HG03196 (cell line): ENCODE results near the gene MMP14.
"Not testable (repeated sequence)": the region's sequence is repeated elsewhere in the genome, so short reads cannot be mapped to it uniquely, and the experiment has no call there.

Experiments
- ATAC-seq: cut with Tn5 transposase; IDR thresholded peaks from one replicate; pipeline ENCODE4 v1.9.1; 2021; ENCODE audit not compliant: unreplicated experiment

MMP14 gene

DNA sequence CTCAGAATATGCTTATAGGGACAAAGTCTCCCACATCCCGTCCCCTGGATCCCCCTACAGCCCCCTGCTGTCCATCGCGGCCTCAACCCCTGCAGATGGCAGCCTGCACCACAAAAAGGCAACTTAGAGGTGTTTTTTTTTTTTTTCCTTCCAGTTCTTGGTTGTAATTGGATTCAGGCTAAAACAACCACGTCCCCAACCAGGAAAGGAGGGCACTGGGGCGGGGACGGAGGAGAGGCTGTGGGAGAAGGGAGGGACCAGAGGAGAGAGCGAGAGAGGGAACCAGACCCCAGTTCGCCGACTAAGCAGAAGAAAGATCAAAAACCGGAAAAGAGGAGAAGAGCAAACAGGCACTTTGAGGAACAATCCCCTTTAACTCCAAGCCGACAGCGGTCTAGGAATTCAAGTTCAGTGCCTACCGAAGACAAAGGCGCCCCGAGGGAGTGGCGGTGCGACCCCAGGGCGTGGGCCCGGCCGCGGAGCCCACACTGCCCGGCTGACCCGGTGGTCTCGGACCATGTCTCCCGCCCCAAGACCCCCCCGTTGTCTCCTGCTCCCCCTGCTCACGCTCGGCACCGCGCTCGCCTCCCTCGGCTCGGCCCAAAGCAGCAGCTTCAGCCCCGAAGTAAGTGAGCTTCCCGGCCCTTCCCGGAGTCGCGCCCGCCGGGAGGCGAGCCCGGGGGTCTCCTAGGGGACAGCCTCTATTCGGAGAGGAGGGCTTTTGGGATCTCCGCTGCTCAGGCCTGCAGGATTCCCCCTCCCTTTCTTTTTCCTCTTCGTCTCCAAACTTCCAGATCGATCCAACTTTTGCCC is at the start of gene MMP14:
TSS of gene MMP14 (plus strand) at position 285 of the 813 bp plus-strand sequence. CDS start at position 518, 233 bp downstream.
- no peak for ATAC-seq

DNA sequence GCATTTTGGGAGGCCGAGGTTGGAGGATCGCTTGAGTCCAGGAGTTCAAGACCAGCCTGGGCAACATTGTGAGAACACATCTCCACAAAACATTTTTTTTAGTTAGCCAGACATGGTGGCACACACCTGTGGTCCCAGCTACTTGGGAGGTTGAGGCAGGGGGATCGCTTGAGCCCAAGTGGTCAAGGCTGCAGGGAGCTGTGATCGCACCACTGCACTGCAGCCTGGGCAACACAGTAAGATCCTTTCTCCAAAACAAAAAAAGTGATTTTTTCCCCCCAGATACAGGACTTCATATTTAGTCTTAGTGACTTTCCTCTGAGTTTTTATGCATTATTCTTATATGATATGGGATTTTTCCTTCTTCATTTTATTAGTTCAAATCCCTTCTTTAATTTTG is 49.7 kb upstream of the MMP14 start:
- no peak for ATAC-seq

DNA sequence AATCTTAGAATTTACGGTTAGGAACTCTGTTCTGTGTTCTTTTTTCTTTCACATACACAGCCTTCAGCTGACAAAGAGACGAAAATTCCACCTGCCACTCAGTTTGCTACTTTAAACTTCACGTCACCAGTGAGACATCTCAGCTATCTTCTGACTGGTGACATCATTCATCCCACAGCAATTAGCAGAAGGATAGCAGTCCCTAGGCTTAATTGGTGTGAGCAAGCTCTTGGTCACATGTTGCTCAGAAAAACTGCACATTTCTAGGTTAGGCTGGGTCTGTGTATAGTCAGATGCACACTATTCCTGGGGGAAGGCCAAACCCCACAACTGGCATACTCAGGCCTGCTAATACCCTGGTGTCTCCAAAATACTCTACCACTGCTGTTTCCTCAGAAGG is 45.1 kb upstream of the MMP14 start:
- no peak for ATAC-seq

DNA sequence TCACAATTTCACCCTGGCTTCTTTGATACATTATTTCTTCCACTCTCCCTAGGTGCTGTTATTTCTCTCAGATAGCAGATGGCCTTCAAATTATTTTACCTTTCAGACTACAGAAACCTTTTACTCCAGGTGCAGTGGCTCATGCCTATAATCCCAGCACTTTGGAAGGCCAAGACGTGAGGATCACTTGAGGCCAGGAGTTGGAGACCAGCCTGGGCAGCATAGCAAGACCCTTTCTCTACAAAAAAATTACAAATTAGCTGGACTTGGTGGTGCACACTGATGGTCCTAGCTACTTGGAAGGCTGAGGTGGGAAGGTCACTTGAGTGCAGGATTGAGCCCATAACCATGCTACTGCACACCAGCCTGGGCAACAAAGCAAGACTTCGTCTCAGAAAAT is 44.2 kb upstream of the MMP14 start:
- no peak for ATAC-seq

DNA sequence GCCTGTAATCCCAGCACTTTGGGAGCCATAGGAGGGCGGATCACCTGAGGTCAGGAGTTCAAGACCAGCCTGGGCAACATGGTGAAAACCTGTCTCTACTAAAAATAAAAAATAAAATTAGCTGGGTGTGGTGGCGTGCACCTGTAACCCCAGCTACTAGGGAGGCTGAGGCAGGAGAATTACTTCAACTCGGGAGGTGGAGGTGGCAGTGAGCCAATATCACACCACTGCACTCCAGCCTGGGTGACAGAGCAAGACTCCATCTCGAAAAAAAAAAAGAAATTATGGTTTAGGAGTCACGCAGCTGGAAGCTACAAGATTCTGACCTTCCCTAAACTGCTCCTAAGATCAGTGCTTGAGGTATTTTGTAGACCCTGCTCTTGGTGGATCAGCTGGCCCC is 42.8 kb upstream of the MMP14 start:
- ATAC-seq, result not testable (repeated sequence)

DNA sequence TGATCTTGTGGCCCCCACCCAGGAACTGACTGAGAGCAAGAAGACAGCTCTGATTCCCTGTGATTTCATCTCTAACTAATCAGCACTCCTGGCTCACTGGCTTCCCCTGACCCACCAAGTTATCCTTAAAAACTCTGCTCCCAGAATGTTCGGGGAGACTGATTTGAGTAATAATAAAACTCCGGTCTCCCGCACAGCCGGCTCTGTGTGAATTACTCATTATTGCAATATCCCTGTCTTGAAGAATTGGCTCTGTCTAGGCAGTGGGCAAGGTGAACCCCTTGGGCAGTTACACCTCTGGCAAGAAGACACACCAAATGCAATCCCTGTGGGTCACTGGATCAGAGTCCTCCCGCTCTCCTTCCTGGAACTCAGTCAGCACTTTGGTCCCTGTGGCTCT is 42.4 kb upstream of the MMP14 start:
- ATAC-seq, result no peak

DNA sequence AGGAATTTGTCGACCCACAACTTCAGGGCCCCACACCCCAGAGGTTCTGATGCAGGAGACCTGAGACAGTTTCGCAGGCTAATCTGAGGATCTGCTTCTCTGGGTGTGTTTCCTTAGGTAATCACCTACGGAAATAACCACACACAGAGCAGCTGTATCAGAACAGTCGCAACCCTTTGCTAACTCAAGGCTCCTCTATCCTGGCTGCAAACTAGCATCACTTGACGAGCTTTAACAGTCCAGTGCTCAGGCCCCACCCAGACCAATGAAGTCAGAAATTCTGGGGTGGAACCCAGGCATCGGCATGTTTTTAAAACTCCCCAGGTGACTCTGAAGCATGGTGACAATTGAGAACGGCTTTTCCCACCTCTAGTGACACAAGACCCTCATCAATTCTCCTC is 41.8 kb upstream of the MMP14 start:
- ATAC-seq, result no peak

DNA sequence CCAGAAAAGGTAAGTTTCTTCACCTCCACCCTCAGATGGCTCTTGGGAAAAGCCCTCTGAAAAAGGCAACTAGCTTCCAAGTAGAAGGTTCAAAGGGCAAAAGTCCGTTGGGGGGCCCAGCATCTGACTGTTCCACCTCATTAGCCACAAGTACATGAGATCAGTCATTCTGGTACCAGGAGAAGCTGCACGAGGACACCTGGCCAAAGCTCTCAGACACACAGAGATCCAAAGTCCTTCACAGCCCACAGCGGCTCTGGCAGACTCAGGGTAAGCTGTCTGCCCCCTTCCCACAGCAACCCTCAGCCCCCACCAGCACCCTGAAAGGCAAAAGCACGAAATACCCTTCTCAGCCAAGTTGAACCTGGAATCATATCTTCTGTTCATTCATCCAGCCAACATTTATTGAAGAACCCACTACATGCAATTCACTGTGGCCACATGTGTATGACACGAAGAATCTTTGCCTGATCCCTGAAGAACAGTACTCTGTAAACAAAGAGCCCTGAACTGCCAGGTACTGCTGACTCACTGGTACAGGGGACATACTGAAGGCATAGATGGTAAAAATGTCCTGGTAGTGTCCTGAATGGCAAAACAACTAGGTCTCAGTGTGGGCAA is 40.2 kb upstream of the MMP14 start:
- peak; percentile 35 for ATAC-seq

DNA sequence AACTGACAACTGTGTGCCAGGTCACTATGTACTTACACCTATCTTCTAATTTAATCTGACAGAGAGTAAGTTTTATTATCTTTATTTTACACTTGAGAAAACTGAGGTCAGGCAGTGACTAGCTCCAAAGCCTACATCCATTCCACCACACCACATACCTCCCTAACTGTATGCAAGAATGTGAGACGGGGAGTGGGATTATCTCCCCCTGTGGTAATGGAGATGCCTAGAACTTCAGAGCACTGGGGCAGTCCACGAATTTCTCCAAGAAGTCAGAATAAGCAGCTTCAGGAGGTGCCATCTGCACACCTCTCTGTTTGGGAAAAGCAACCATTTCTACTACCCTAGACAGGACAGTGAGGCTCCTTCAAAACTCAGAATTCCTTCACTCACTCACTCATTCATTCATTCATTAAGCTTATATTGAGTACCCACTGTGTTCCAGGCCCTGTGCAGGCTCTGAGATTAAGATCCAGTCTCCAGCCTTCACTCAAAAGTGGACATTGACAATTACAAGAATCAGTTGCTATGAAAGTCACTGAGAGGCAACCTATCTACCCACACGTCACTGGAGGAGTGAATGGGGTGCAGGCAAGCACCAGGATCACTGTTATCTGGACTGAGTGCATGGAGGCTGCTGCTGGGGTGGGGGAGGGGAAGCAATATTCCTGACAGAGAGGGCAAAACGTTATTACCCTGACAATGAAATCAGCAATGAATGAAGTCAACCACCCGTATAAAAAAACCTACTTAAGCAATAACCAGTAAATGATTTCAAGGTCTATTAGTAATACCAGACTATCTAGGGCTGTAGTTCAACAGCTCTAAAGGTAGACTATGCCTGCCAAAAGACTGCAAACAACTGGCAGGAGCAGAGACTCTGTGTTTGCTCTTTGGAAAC is 39.1 kb upstream of the MMP14 start:
- no peak for ATAC-seq

DNA sequence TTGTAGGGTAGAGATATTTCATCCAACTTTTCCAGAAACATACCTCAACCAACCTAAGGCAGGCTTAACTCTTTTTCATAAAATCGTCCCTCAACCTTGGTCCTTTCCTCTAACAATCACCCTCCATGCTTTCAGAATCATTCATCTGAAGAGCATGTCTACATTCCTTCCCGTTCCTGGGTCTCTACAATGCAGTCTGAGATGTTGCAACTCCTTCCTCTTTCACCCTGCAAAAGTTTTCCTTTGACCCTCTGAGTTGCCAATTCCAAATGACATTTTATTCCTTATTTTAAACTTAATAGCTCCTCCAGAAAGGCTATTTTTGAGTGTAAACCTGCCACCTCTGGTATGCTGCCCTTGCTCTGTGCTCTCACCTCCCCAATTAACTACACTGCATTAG is 37.9 kb upstream of the MMP14 start:
- no peak for ATAC-seq

DNA sequence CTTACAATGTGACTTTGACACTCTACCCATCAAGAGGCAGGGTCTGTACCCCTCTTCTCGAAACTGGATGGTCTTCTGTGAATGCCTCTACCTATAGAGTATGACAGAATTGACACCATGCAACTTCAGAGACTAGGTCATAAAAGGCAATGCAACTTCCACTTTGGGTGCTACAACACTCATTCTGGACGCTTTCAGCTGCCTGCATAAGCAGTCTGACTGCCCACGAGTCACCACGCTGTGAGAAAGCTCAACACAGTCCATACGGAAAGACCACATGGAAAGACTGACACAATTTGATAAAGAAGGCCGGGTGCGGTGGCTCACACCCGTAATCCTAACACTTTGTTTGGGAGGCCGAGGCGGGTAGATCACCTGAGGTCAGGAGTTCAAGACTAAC is 36.0 kb upstream of the MMP14 start:
- ATAC-seq, result no peak

DNA sequence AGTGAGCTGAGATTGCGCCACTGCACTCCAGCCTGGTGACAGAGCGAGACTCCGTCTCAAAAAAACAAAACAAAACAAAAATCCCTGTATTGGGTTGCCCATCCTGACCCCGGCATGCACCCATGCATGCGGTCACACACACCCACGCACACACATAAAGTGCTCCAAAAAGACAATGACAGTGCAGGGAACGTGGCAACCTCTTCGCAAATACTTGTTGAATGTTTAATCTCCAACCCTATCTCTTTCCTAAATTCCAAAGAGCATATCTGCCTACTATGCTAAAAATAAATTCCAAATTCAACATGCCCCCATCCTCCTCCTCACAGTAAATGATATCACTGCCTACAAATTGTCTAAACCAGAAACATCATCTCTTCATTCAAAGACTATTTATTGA is 34.7 kb upstream of the MMP14 start:
- ATAC-seq, result no peak

DNA sequence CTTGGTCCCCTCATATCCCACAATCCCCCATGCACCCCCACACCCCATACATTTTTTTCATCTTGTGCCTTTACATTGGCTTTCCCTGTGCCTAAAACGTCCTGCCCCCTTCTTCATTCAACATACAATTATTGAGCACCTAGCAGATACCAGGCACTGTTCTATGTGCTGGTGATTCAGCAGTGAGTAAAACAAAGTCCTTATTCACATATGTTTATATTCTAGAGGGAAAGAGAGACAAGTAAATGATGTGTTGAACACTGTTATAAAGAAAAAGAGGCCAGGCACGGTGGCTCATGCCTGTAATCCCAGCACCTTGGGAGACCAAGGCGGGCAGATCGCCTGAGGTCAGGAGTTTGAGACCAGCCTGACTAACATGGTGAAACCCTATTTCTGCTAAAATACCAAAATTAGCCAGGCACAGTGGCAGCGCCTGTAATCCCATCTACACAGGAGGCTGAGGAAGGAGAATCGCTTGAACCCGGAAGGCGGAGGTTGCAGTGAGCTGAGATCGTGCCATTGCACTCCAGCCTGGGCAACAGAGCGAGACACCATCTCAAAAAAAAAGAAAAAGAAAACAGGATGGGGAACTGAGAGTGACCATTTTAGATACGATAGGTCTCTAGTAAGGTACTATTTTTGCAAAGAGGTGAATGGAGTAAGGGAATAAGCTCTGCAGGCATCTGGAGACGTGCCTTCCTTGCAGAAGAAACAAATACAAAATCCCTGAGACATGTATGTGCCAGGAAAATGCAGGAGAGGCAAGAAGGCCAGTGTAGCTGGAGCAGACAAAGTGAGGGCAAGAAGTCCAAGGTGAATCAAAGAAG is 33.3 kb upstream of the MMP14 start:
- ATAC-seq, result no peak

DNA sequence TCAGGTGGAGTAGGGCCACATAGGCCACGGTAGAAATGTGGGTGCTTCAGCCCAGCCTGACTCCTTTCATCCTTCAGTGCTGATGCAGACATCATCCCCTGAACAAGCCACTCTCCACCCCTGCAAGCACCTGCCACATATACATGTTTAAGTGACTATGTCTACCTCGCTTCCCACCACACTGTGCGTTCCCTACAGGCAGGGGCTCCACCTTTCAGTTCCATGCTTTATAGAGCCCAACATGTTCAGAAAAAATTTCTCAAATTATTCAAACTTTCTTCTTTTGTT is 32.8 kb upstream of the MMP14 start:
- ATAC-seq, result no peak

DNA sequence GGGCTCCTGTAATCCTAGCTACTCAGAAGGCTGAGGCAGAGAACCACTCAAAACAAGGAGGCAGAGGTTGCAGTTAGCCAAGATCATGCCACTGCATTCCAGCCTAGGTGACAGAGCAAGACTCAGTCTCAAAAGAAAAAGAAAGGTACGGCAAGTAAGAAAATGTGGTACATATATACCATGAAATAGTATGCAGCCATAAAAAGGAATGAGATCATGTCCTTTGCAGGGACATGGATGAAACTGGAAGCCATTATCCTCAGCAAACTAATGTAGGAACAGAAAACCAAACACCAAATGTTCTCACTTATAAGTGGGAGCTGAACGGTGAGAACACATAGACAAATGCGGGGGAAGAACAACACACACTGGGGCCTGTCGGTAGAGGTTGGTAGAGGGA is 31.1 kb upstream of the MMP14 start:
- ATAC-seq, result not testable (repeated sequence)

DNA sequence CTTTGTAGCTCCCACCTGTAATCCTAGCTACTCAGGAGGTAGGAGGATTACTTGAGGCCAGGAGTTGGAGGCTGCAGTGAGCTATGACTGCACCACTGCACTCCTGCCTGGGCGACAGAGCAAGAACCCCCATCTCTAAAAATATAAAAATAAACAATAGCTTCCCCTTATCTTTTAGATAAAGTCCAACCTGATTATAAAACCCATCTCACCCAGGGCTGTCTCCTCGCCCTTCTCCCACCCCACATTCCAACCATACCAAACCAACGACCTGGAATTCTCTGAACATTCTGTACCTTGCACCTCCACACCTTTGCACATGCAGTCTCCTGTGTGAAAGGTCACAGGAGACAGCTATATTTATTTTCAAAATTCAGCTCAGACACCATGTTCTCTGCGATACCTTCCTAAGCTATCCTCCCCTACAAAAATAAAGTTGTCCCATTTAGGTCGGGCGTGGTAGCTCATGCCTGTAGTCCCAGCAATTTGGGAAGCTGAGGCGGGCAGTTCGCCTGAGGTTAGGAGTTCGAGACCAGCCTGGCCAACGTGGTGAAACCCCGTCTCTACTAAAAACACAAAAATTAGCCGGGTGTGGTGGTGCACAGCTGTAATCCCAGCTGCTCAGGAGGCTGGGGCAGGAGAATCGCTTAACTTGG is 28.8 kb upstream of the MMP14 start:
- no peak for ATAC-seq

DNA sequence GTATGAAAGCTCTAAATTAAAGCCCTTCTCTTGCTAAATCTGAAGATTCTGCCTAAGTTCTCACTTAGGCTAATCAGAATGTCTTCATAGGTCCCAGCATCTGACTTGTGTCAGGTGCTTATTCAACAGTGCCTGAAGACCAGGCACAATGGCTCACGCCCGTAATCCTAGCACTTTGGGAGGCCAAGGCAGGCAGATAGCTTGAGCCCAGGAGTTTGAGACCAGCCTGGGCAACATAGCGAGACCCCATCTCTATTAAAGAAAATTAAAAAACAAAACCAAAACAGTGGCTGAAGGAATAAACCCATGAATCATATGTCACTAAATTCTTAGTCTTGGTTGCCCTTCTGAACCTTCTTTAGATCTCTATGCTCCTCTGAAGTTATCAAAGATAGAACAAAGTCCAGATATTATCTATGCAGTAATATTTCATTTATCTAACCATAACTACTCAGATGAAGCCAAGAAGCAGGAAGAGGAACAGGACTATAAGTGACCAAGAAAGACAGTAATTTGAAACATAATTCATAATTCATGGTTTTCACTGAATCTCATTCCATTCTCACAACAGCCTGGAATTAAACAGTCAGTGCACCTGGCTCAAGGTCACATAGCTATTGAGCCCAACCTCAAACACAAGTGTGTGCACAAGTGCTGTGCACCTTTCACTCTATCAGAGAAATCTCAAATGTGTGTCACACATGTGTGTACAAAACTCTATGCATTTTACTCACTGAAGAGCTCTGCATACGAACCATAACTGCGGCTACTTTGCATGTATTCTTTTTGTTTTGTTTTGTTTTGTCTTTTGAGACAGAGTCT is 27.8 kb upstream of the MMP14 start:
- no peak for ATAC-seq

DNA sequence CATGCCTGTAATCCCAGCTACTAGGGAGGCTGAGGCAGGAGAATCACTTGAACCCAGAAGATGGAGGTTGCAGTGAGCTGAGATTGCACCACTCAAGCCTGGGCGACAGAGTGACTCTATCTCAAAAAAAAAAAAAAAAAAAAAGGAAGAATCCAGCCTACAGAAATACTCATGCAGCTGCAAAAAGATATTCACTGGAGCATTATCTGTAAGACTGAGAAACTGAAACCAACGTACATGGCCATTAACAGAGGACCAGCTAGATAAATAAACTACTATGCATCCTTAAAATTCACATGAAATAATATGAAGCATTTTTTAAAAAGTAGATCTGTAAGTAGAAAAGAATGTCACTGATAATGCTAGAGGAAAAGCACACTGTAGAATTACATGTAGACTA is 24.7 kb upstream of the MMP14 start:
- ATAC-seq, result no peak

DNA sequence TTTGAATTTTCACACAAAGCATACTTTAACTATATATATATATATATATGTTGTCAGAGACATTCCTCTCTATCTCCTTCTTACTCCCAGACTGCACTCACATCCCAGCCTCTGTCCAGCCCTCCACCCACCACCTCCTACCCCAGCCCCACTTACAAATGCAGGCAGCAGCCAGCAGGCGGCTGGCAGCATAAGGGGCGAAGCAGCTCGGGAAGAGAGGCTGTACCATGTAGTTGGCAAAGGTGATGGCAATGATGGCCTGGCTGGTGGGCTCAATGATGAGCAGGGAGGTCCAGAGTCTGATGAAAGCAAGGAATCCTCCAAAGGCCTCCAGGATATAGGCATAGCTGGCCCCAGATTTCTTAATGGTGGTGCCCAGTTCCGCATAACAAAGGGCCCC is 23.6 kb upstream of the MMP14 start:
- ATAC-seq, result no peak

DNA sequence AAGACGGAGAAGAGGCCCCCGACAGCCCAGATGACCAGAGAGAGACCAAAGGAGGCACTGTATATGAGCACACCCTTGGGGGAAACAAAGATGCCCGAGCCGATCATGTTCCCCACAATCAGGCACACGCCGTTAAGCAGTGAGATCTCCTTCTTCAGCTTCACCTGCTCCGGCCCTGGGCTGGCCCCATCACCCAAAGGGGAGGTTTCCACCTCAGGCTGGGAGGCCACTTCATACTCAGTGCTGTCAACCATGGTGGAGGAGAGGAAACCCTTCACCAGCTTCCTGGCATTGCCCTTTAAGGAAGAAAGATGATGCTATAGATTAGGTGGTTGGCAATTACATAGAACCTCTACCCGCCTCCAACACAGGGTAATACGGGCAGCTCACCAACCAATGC is 23.2 kb upstream of the MMP14 start:
- no peak for ATAC-seq
